ENCODE measurements around the gene TET2.
"Not testable (repeated sequence)": the region's sequence is repeated elsewhere in the genome, so short reads cannot be mapped to it uniquely, and the experiment has no call there.

TET2 gene

DNA sequence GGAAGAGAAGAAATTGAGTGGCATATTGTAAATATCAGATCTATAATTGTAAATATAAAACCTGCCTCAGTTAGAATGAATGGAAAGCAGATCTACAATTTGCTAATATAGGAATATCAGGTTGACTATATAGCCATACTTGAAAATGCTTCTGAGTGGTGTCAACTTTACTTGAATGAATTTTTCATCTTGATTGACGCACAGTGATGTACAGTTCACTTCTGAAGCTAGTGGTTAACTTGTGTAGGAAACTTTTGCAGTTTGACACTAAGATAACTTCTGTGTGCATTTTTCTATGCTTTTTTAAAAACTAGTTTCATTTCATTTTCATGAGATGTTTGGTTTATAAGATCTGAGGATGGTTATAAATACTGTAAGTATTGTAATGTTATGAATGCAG, 132.6 kb downstream of the TET2 start:
- Histone ChIP-seq H3K9me3 (ENCODE audit: control insufficient read depth, low read length) (no peaks in the 10 kb centered on the region), H3K27me3 (replicated peaks; ENCODE audit: control insufficient read depth, insufficient read depth, low read length, poor library complexity, severe bottlenecking) (no peaks in the 10 kb centered on the region), H3K4me1 (ENCODE audit: control insufficient read depth, insufficient read depth, low read length, poor library complexity, severe bottlenecking) (no peaks in the 10 kb centered on the region), H3K36me3 (ENCODE audit: control insufficient read depth, insufficient read depth, low read length) (peaks cover 13% of the 10 kb centered on the region), H3K4me3 (ENCODE audit: insufficient read depth, low read depth, low read length, poor library complexity, severe bottlenecking) (no peak overlapping the region), H3K27ac (ENCODE audit: insufficient read depth, low read length, poor library complexity, severe bottlenecking) (no peak overlapping the region)
- DNase-seq, result no peak

GRCh38 chr4:105280338-105281123, 133.9 kb downstream of the TET2 start:
- Histone ChIP-seq H3K9me3 (ENCODE audit: control insufficient read depth, low read length) (no peaks in the 10 kb centered on the region), H3K4me3 (ENCODE audit: insufficient read depth, low read depth, low read length, poor library complexity, severe bottlenecking) (no peak overlapping the region), H3K27me3 (replicated peaks; ENCODE audit: control insufficient read depth, insufficient read depth, low read length, poor library complexity, severe bottlenecking) (no peaks in the 10 kb centered on the region), H3K36me3 (ENCODE audit: control insufficient read depth, insufficient read depth, low read length) (peaks cover 5% of the 10 kb centered on the region), H3K27ac (ENCODE audit: insufficient read depth, low read length, poor library complexity, severe bottlenecking) (no peak overlapping the region), H3K4me1 (ENCODE audit: control insufficient read depth, insufficient read depth, low read length, poor library complexity, severe bottlenecking) (no peaks in the 10 kb centered on the region)
- DNase-seq, result no peak

- Histone ChIP-seq H3K9me3 (ENCODE audit: control insufficient read depth, low read length) (no peaks in the 10 kb centered on the region), H3K36me3 (ENCODE audit: control insufficient read depth, insufficient read depth, low read length) (no peaks in the 10 kb centered on the region), H3K27ac (ENCODE audit: insufficient read depth, low read length, poor library complexity, severe bottlenecking) (no peak overlapping the region), H3K4me3 (ENCODE audit: insufficient read depth, low read depth, low read length, poor library complexity, severe bottlenecking) (no peak overlapping the region), H3K4me1 (ENCODE audit: control insufficient read depth, insufficient read depth, low read length, poor library complexity, severe bottlenecking) (no peaks in the 10 kb centered on the region), H3K27me3 (replicated peaks; ENCODE audit: control insufficient read depth, insufficient read depth, low read length, poor library complexity, severe bottlenecking) (no peaks in the 10 kb centered on the region)
- DNase-seq, result no peak
These were observed 134.4 kb downstream of the TET2 start for GRCh38 chr4:105281124-105281415.

- H3K4me3 ChIP-seq (ENCODE audit: insufficient read depth, low read depth, low read length, poor library complexity, severe bottlenecking), result no peak overlapping the region
- no peaks in the 10 kb centered on the region for H3K27me3 ChIP-seq (replicated peaks; ENCODE audit: control insufficient read depth, insufficient read depth, low read length, poor library complexity, severe bottlenecking)
- H3K36me3 ChIP-seq (ENCODE audit: control insufficient read depth, insufficient read depth, low read length), result no peaks in the 10 kb centered on the region
- no peaks in the 10 kb centered on the region for H3K9me3 ChIP-seq (ENCODE audit: control insufficient read depth, low read length)
- no peak overlapping the region for H3K27ac ChIP-seq (ENCODE audit: insufficient read depth, low read length, poor library complexity, severe bottlenecking)
- DNase-seq, result no peak
- no peaks in the 10 kb centered on the region for H3K4me1 ChIP-seq (ENCODE audit: control insufficient read depth, insufficient read depth, low read length, poor library complexity, severe bottlenecking)
These were observed 135.8 kb downstream of the TET2 start for GRCh38 chr4:105282489-105282888.

GRCh38 chr4:105283501-105283900, 136.8 kb downstream of the TET2 start:
- H3K4me1 ChIP-seq (ENCODE audit: control insufficient read depth, insufficient read depth, low read length, poor library complexity, severe bottlenecking), result no peaks in the 10 kb centered on the region
- H3K27ac ChIP-seq (ENCODE audit: insufficient read depth, low read length, poor library complexity, severe bottlenecking), result no peak overlapping the region
- H3K36me3 ChIP-seq (ENCODE audit: control insufficient read depth, insufficient read depth, low read length), result no peaks in the 10 kb centered on the region
- H3K27me3 ChIP-seq (replicated peaks; ENCODE audit: control insufficient read depth, insufficient read depth, low read length, poor library complexity, severe bottlenecking), result no peaks in the 10 kb centered on the region
- DNase-seq, result no peak
- no peak overlapping the region for H3K4me3 ChIP-seq (ENCODE audit: insufficient read depth, low read depth, low read length, poor library complexity, severe bottlenecking)
- H3K9me3 ChIP-seq (ENCODE audit: control insufficient read depth, low read length), result no peaks in the 10 kb centered on the region

GRCh38 chr4:105288121-105288520, 141.4 kb downstream of the TET2 start:
- H3K27ac ChIP-seq (ENCODE audit: insufficient read depth, low read length, poor library complexity, severe bottlenecking), result no peak overlapping the region
- H3K4me1 ChIP-seq (ENCODE audit: control insufficient read depth, insufficient read depth, low read length, poor library complexity, severe bottlenecking), result no peaks in the 10 kb centered on the region
- no peaks in the 10 kb centered on the region for H3K27me3 ChIP-seq (replicated peaks; ENCODE audit: control insufficient read depth, insufficient read depth, low read length, poor library complexity, severe bottlenecking)
- H3K9me3 ChIP-seq (ENCODE audit: control insufficient read depth, low read length), result no peaks in the 10 kb centered on the region
- DNase-seq, result no peak
- H3K4me3 ChIP-seq (ENCODE audit: insufficient read depth, low read depth, low read length, poor library complexity, severe bottlenecking), result no peak overlapping the region
- no peaks in the 10 kb centered on the region for H3K36me3 ChIP-seq (ENCODE audit: control insufficient read depth, insufficient read depth, low read length)

- H3K9me3 ChIP-seq (ENCODE audit: control insufficient read depth, low read length), result no peaks in the 10 kb centered on the region
- H3K4me1 ChIP-seq (ENCODE audit: control insufficient read depth, insufficient read depth, low read length, poor library complexity, severe bottlenecking), result no peaks in the 10 kb centered on the region
- no peak for DNase-seq
- no peaks in the 10 kb centered on the region for H3K27me3 ChIP-seq (replicated peaks; ENCODE audit: control insufficient read depth, insufficient read depth, low read length, poor library complexity, severe bottlenecking)
- H3K4me3 ChIP-seq (ENCODE audit: insufficient read depth, low read depth, low read length, poor library complexity, severe bottlenecking), result no peak overlapping the region
- no peaks in the 10 kb centered on the region for H3K36me3 ChIP-seq (ENCODE audit: control insufficient read depth, insufficient read depth, low read length)
- H3K27ac ChIP-seq (ENCODE audit: insufficient read depth, low read length, poor library complexity, severe bottlenecking), result no peak overlapping the region
These were observed 145.2 kb downstream of the TET2 start for GRCh38 chr4:105291925-105292324.

- no peaks in the 10 kb centered on the region for H3K9me3 ChIP-seq (ENCODE audit: control insufficient read depth, low read length)
- H3K4me3 ChIP-seq (ENCODE audit: insufficient read depth, low read depth, low read length, poor library complexity, severe bottlenecking), result no peak overlapping the region
- DNase-seq, result no peak
- H3K27ac ChIP-seq (ENCODE audit: insufficient read depth, low read length, poor library complexity, severe bottlenecking), result no peak overlapping the region
- no peaks in the 10 kb centered on the region for H3K36me3 ChIP-seq (ENCODE audit: control insufficient read depth, insufficient read depth, low read length)
- no peaks in the 10 kb centered on the region for H3K4me1 ChIP-seq (ENCODE audit: control insufficient read depth, insufficient read depth, low read length, poor library complexity, severe bottlenecking)
- no peaks in the 10 kb centered on the region for H3K27me3 ChIP-seq (replicated peaks; ENCODE audit: control insufficient read depth, insufficient read depth, low read length, poor library complexity, severe bottlenecking)
These were observed 146.7 kb downstream of the TET2 start for GRCh38 chr4:105293360-105293759.

GRCh38 chr4:105296672-105297071, 150.0 kb downstream of the TET2 start:
- Histone ChIP-seq H3K27ac (ENCODE audit: insufficient read depth, low read length, poor library complexity, severe bottlenecking) (no peak overlapping the region), H3K27me3 (replicated peaks; ENCODE audit: control insufficient read depth, insufficient read depth, low read length, poor library complexity, severe bottlenecking) (no peaks in the 10 kb centered on the region), H3K9me3 (ENCODE audit: control insufficient read depth, low read length) (no peaks in the 10 kb centered on the region), H3K4me3 (ENCODE audit: insufficient read depth, low read depth, low read length, poor library complexity, severe bottlenecking) (no peak overlapping the region), H3K4me1 (ENCODE audit: control insufficient read depth, insufficient read depth, low read length, poor library complexity, severe bottlenecking) (no peaks in the 10 kb centered on the region), H3K36me3 (ENCODE audit: control insufficient read depth, insufficient read depth, low read length) (no peaks in the 10 kb centered on the region)
- DNase-seq, result no peak

- not testable (repeated sequence) for H3K4me3 ChIP-seq (ENCODE audit: insufficient read depth, low read depth, low read length, poor library complexity, severe bottlenecking); H3K36me3 ChIP-seq (ENCODE audit: control insufficient read depth, insufficient read depth, low read length); DNase-seq; H3K9me3 ChIP-seq (ENCODE audit: control insufficient read depth, low read length); H3K27me3 ChIP-seq (replicated peaks; ENCODE audit: control insufficient read depth, insufficient read depth, low read length, poor library complexity, severe bottlenecking); H3K4me1 ChIP-seq (ENCODE audit: control insufficient read depth, insufficient read depth, low read length, poor library complexity, severe bottlenecking); H3K27ac ChIP-seq (ENCODE audit: insufficient read depth, low read length, poor library complexity, severe bottlenecking)
These were observed 152.4 kb downstream of the TET2 start for GRCh38 chr4:105299027-105299426.
